Femur (tissue), 1 donor: ENCODE data around the gene OR2T10.
"Not testable (repeated sequence)": the region's sequence is repeated elsewhere in the genome, so short reads cannot be mapped to it uniquely, and the experiment has no call there.

Experiments
- DNase-seq: peaks from one replicate; pipeline ENCODE4 v3.0.0-alpha.2; 2017

The OR2T10 gene

DNA sequence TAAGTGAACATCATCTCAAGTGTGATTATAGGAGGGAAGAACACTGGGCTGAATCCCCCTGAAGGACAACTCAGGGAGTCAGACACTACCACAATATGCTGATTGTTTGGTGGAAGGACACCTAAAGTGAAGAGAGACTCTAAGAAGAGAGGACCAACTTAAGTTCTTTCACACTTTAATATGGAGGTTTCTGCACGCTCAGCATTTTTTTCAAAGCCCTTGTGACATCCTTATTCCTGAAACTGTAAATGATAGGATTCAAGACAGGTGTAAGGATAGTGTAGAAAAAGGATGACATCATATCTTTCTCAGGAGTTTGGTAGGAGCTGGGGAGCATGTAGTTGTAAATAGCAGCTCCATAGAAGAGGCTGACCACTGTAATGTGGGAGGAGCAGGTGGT lies 4.8 kb downstream of the OR2T10 start:
- no peak for DNase-seq

DNA sequence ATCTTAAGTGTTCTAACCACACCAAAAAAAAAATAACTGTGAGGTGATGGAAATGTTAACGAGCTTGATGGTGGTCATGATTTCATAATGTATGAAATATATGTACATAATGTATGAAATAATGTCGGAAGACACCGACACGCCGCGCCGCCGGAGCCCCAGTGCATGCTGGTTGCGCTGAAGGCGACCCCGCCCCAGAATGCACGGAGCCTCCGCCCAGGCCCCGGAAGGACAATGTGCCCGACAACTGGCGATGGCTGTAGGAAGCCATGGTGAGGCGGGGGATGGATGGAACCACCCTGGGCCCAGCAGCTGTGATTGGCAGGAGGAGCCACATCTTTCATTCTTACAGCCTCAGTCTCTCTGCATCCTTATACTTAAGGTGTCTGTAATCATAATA lies 7.4 kb downstream of the OR2T10 start:
- no peak for DNase-seq

DNA sequence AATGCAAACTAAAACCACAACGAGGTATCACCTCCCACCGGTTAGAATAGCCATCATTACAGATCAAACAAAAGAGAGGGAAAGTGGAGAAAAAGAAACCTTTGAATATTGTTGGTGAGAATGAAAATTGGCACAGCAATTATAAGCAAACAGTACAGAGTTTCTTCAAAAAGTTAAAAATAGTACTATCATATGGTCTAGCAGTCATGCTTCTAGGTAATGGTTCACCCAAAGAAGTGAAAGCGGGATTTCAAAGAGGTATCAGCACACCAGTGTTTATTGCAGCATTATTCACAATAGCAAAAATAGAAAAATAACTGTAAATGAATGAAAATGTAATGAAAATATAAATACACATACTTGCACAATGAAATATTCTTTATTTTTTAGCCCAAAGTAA lies 8.2 kb downstream of the OR2T10 start:
- DNase-seq: no peak

DNA sequence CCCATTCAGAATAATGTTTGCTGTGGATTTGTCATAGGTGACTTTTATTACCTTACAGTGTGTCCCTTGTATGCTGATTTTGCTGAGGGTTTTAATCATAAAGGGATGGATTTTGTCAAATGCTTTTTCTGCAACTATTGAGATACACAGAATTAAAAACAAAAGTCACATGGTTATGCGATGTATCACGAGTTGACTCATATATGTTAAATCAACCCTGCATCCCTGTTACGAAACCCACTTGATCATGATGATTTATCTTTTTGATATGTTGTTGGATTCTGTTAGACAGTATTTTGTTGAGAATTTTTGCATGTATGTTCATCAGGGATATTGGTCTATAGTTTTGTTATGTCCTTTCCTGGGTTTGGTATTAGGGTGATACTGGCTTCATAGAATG lies 12.2 kb downstream of the OR2T10 start:
- DNase-seq: no peak

DNA sequence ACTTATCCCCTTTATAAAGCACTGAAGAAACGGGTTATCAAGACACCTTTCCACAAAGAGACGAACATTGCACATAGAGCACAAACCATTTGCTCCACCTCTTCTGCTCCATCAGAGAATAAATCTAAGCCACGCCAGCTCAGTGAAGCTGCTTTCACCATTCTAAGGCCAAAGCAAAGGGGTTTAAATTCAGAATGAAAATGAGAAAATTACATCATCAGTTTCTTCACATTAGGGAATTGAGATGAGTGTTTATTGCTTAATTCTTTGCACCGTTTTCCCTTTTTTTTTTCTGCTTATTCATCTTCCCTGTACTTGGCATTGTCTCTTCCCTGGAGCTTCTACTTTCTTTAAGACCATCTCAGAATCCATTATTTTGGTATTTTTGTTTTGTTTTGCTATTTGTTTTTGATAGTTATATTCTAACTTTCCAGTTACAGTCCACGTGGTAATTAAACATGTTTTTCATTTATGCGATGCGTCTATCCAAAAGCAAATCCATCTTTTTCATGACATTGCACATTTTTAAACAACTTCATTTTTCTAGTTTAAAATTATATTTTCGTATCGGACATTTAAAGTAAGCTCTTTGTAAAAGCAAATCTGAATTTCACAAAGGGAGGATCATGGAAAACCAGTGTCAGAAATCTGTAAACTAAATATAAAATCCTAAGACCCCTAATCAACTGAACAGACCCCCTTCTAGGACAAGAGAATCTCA lies 21.1 kb downstream of the OR2T10 start:
- no peak for DNase-seq

DNA sequence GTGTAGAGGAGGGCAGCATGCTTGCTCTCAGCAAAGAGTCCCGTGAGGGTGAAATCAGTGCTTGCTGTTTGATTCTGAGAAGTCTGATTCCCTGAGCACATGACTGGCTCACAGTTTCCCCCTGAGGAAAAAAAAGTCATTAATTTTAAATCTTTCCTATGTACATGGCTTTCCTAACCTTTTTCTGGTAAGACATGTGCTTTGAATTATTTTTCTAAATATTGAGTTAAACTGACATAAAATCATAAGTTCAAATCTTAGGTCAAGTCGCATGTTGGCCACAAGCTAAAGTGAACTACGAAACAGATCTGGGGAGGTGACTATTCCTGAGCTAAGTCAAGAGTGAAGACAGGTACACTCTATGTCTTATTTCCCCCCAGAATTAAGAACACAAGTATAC lies 22.8 kb downstream of the OR2T10 start, which contains the start of gene OR2T34:
Gene OR2T34, minus strand, starts transcription at position 101 of the 400 bp plus-strand sequence. Its CDS starts 0 bp downstream, at position 101.
- not testable (repeated sequence) for DNase-seq

DNA sequence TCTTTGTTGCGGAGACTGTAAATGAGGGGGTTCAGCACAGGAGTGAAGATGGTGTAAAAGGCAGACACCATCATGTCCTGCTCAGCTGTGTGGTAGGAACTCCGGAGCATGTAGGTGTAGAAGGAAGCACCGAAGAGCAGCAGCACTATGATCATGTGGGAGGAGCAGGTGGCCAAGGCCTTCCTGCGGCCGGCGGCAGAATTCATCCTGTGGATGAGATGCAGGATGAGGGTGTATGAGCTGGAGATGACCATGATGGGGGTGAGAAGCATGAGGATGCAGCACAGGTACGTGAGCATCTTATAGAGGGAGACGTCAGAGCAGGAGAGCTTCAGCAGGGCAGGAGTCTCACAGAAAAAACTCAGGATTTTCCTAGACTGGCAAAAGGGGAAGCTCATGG lies 23.6 kb downstream of the OR2T10 start:
- not testable (repeated sequence) for DNase-seq

DNA sequence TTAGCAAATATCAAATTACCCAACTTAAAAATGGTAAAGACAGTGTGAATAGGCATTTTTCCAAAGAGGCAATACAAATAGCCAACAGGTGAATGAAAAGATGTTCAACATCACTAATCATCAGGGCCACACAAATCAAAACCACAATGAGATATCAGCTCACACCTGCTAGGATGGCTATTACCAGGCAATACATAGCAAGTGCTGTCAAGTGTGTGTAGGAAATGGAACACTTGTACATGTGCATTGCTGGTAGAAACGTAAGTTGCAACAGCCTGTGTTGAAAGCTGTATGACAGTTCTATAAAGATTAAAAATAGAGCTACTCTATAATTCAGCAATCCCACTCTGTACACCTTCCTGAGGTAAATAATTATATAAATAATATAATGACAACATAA lies 25.5 kb downstream of the OR2T10 start:
- DNase-seq: not testable (repeated sequence)

DNA sequence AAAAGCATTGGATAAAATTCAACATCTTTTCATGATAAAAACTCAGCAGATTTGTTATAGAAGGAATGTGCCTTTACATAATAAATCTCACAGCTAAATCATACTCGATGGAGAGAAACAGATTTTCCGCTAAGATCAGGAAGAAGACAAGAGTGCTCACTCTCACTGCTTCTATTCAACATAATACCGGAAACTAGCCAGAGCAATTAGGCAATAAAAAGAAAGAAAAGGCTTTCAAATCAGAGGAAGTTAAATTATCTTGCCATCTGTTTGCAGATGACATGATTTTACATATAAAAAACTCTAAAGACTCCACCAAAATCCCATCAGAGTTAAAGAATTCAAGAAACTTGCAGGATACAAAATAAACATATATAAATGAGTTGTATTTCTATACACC lies 26.7 kb downstream of the OR2T10 start:
- DNase-seq: not testable (repeated sequence)

DNA sequence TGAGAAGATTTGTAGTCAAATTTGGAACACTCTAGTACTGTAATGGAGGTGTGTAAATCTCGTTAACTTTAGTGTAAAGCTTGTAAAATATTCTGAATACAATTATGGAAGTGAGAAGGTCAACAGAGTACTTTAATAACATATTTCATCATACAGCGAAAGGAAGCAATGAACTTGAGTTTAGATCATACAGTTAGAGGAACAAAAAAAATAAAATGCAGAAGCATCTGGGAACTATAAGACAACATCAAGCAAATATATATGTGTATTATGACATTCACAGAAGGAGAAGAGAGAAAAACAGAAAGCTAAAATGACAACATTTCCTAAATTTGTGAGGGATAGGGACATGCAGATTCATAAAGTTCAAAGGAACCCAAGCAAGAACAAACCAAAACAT lies 28.5 kb downstream of the OR2T10 start:
- DNase-seq: not testable (repeated sequence)

DNA sequence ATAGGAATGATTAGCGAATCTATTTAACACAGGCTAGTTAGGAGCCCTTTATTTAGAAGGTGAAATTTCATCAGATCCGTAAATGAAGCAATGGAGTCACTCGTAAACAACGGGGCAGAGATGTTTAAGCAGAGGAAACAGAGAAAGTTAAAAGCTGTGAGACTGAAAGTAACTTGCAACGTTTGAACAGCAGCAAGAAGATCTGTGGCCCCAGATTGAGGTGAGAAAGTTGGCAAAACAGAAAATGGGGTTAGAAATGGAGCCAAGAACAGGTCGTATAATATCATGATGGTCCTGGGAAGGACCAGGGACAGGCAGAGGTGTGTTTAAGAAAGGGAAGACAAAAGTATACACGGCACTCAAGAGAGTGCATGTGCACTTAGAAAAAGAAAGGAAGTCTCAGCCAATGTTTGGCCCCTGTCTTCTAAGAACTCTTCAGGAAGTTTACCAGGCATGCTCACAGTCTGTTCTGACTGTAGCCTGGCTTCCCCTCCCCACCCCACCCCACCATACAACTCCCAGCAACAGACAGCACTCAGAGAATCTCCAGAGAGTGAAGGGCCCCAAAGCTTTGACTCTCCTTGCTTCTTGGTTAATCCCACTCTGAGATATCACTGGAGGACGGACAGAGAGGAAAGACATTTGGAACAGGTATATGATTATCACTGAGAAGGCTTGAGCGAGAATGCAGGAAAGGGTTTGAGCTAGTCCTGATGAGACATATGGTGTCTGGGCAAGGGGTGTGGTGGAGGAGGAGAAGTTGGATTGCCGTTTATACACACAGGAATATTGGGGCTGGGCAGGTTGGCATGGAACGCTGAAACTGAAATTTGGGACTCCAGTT lies 31.7 kb downstream of the OR2T10 start:
- DNase-seq: not testable (repeated sequence)

DNA sequence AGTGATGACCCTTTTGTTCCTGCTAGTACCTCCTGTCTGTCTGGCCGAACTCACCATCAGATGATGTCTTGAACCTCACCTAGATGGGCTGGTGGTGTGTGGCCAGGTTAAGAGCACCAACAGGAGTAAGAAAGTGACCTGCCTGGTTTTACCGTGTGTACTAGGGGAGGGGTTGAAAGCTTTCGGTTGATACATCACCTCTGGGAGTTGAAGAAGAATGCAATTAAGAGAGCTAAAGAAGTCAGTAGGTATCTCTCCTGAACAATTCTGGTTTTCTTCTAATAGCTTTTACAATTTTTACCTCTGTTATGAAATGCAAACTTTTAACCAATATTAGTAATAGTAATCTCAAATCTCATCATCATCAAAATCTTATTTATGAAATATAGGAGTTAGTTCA lies 34.8 kb downstream of the OR2T10 start, which contains the start of gene OR2T29:
Gene OR2T29, minus strand, starts transcription at position 101 of the 400 bp plus-strand sequence. CDS start 3,281 bp downstream, outside the sequence.
- not testable (repeated sequence) for DNase-seq

DNA sequence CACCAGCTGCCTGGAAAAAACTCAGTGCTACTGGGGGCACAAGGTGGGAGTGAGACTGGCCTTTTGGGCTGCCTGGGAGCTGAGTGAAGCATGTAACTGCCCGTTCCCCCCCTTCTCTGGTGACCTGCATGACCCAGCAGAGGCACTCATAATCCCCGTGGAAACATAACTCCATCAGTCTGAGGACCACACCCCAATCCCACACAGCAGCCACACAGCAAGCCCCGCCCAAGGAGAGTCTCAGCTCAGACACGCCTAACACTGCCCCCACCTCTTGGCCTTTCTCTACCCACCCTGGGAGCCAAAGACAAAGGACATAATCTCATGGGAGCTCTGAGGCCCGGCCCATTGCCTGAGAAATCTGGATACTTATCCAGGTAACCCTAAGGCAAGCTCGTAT lies 46.5 kb downstream of the OR2T10 start:
- not testable (repeated sequence) for DNase-seq

DNA sequence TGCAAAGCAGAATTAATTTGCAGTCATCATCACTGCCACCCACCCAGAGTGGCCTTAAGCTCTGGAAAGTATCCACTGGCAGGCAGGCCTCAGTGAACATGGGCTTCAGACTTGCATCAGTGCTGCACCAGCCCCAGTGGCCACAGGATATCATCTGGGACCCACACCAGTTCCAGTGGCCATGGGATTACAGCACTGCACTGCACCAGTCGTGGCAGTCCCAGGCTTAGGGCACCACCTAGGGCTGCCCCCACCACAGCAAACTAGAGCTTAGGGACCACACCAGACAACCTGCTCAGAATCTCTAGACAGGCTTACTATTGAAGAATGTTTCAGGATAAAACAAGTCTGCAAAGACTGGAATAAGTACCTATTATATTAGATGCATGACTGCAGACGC lies 50.1 kb downstream of the OR2T10 start:
- DNase-seq: not testable (repeated sequence)
